ENCODE results near the gene ARID1B. TPM values are rescaled to one million over a fixed set of nuclear protein-coding genes. Genes with fewer than 3 reads are reported as not detected.

ARID1B gene
- total RNA-seq, 2 experiments from 2014 or later: 36.9 to 38.9 TPM

DNA sequence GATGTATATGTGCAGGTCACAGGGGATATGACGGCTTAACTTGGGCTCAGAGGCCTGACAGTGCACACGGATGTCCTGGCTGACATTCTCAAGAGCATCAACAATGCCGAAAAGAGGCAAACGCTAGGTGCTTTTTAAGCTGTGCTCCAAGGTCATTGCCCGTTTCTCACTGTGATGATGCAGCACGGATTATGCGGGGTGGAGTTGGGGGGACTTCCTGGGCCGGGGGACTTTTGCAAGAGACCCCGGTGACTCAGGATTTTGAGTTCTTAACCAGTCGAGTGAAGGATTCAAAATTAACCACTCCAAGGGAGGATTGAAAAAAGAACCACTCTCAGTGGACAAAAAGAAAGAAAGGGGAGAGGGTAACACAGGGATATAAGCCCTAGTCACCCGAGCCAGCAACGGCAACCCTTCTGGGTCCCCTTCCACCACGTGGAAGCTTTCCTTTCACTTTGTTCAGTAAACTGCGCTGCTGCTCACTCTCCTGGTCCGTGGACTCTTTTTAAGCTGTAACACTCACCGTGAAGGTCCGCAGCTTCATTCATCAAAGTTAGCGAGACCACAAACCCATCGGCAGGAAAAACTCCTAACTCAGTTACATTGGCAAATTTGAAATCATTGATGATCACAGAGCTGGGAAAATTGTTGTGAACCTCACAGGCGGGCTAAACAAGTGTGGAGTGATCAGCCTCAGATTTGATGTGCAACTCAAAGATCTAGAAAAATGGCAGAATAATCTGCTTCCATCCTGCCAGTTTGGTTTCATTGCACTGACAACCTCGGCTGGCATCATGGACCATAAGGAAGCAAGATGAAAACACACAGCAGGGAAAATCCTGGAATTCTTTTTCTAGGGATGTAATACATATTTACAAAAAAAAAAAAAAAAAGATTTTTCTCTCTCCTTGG is 199.3 kb downstream of the ARID1B start:
- Mint-ChIP-seq H3K36me3 (ENCODE audit: low read depth) (peaks cover 5% of the 10 kb centered on the region), H3K4me1 (ENCODE audit: low read depth) (peaks cover 80% of the 10 kb centered on the region), H3K9me3 (no peaks in the 10 kb centered on the region), H3K27me3 (no peaks in the 10 kb centered on the region), H3K4me3 (peak overlapping the region; percentile 67), H3K27ac (peak overlapping the region; percentile 74)
- ATAC-seq (peak; percentile 47), DNase-seq (peak; percentile 21)
- CTCF ChIA-PET: interaction anchor here (0.6 kb wide), 1 partner anchor 110 kb away, joined by 4 read pairs; no protein-coding TSS in a partner anchor
- TF ChIP-seq, protein P1, sequence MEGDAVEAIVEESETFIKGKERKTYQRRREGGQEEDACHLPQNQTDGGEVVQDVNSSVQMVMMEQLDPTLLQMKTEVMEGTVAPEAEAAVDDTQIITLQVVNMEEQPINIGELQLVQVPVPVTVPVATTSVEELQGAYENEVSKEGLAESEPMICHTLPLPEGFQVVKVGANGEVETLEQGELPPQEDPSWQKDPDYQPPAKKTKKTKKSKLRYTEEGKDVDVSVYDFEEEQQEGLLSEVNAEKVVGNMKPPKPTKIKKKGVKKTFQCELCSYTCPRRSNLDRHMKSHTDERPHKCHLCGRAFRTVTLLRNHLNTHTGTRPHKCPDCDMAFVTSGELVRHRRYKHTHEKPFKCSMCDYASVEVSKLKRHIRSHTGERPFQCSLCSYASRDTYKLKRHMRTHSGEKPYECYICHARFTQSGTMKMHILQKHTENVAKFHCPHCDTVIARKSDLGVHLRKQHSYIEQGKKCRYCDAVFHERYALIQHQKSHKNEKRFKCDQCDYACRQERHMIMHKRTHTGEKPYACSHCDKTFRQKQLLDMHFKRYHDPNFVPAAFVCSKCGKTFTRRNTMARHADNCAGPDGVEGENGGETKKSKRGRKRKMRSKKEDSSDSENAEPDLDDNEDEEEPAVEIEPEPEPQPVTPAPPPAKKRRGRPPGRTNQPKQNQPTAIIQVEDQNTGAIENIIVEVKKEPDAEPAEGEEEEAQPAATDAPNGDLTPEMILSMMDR (IDR thresholded peaks at IDR 0.05): no peak
- POLR2A ChIA-PET: no interaction called here
- intact Hi-C loops (cut with micrococcal nuclease): no loop called here

DNA sequence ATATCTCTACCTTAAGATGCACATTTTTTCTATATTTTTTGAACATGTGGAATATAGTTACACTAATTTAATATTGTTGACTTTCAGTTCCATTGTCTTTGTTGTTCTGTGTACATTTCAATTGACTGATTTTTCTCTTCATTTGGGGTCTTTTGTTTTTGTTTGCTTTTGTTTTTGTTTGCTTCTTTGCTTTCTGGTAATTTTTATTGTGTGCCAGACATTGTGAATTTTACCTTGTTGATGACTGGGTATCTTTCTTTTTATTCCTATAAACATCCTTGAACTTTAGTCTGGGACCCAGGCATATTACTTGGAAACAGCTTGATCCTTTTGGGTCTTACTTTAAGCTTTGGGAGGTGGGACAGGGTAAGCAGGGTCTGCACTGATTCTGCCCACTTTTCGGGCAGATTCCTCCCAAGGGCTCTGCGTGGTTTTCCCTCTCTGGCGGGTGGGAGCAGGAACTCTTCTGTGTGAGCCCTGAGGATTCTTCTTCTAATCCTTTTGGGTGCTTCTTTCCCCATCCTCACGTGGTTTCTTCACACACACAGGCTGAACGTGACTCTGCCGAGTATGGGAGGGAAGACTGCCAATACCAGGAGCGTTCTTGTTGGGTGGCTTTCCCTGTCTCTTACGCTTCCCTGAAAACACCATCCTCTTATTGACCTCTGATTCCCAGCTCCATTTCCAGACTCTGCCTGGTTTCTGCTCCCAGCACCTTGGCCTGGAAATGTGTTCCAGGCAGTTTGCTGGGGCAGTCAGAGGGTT is 200.5 kb downstream of the ARID1B start:
- H3K27ac Mint-ChIP-seq: no peak overlapping the region
- H3K4me3 Mint-ChIP-seq: no peak overlapping the region
- intact Hi-C loops (cut with micrococcal nuclease): no loop called here
- DNase-seq (no peak), ATAC-seq (no peak)
- TF ChIP-seq, protein P1 (IDR thresholded peaks at IDR 0.05): no peak
- ChIA-PET POLR2A (no interaction called here), CTCF (interaction anchor here (1.2 kb wide), 1 partner anchor 56 kb away, joined by 3 read pairs; no protein-coding TSS in a partner anchor)
- H3K36me3 Mint-ChIP-seq (ENCODE audit: low read depth): peaks cover 5% of the 10 kb centered on the region
- H3K27me3 Mint-ChIP-seq: no peaks in the 10 kb centered on the region
- no peaks in the 10 kb centered on the region for H3K9me3 Mint-ChIP-seq
- peaks cover 82% of the 10 kb centered on the region for H3K4me1 Mint-ChIP-seq (ENCODE audit: low read depth)

DNA sequence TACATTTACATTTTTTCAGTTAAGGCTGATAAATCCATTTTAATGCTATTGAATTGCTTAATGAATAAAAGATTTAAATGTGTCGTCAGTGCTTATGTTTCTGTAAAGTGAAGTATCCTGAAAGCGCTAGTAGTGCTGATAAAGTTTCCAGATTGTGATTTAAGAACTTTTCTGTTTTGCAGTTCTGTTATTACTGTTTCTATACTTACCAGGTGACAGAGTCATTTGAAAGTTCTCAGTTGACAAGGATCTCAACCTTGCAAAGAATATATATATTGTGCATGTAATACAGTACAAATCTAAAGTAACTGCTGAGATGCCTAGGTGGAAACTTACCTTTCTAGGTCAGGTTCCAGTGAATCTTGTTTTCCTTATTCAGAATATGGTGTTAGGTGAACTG is 201.8 kb downstream of the ARID1B start:
- TF ChIP-seq, protein P1 (IDR thresholded peaks at IDR 0.05): no peak
- ATAC-seq (peak; percentile 37), DNase-seq (no peak)
- Mint-ChIP-seq H3K27me3 (no peaks in the 10 kb centered on the region), H3K9me3 (no peaks in the 10 kb centered on the region), H3K4me1 (ENCODE audit: low read depth) (peaks cover 81% of the 10 kb centered on the region), H3K36me3 (ENCODE audit: low read depth) (peaks cover 6% of the 10 kb centered on the region), H3K4me3 (no peak overlapping the region), H3K27ac (no peak overlapping the region)
- POLR2A ChIA-PET: no interaction called here
- CTCF ChIA-PET: no interaction called here
- intact Hi-C loops (cut with micrococcal nuclease): no loop called here

DNA sequence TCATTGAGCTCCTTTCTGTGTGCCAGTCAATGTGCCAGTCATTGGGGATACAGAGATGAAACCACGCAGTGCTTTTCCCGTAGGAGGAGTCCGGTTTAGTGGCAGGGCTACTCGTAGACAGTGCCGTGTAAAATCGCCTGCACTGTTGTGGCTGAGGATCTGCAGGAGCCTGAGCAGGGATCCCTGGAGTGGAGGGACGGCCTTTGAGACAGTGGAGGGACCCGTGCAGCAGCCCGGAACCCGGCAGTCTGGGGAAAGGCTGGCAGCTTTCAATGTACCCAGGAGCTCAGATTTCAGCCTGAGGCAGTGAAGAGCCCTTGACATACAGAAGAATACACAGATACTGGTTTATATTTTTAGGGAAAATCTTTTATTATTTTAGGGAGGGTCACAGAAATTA is 203.3 kb downstream of the ARID1B start:
- intact Hi-C loops (cut with micrococcal nuclease): no loop called here
- TF ChIP-seq, protein P1 (IDR thresholded peaks at IDR 0.05): no peak
- no peak for DNase-seq
- peaks cover 3% of the 10 kb centered on the region for H3K36me3 Mint-ChIP-seq (ENCODE audit: low read depth)
- no peak overlapping the region for H3K4me3 Mint-ChIP-seq
- POLR2A ChIA-PET: interaction anchor here (0.9 kb wide), 1 partner anchor 14 kb away, joined by 3 read pairs; no protein-coding TSS in a partner anchor
- no peak overlapping the region for H3K27ac Mint-ChIP-seq
- CTCF ChIA-PET: interaction anchor here (1.0 kb wide), 1 partner anchor 15 kb away, joined by 3 read pairs; no protein-coding TSS in a partner anchor
- no peak for ATAC-seq
- no peaks in the 10 kb centered on the region for H3K9me3 Mint-ChIP-seq
- peaks cover 82% of the 10 kb centered on the region for H3K4me1 Mint-ChIP-seq (ENCODE audit: low read depth)
- H3K27me3 Mint-ChIP-seq: no peaks in the 10 kb centered on the region

Data from activated CD8-positive, alpha-beta T cell treated with anti-CD3 and anti-CD28 coated beads for 36 hours (primary cell).